SK-N-SH treated with all-trans-retinoic acid at 6 μM for 48 hours (cell line): ENCODE results near the gene ITFG2.

Experiments used
- GLIS3 ChIP-seq: fragments of 250-450 bp; sonication (Bioruptor Pico); IDR thresholded peaks from 2 replicates; pipeline ENCODE4 v1.5.0; 2020; ENCODE audit warnings: mild to moderate bottlenecking, moderate library complexity
- RARB ChIP-seq: fragments of 250-450 bp; sonication (Bioruptor Pico); IDR thresholded peaks from 2 replicates; pipeline ENCODE4 v1.8.0; 2021; ENCODE audit warnings: mild to moderate bottlenecking, moderate library complexity
- ZFP30 ChIP-seq: fragments of 450-650 bp; formaldehyde crosslinking; IDR thresholded peaks from 2 replicates; pipeline ENCODE4 v1.5.0; 2022; ENCODE audit warnings: mild to moderate bottlenecking, moderate library complexity

DNA sequence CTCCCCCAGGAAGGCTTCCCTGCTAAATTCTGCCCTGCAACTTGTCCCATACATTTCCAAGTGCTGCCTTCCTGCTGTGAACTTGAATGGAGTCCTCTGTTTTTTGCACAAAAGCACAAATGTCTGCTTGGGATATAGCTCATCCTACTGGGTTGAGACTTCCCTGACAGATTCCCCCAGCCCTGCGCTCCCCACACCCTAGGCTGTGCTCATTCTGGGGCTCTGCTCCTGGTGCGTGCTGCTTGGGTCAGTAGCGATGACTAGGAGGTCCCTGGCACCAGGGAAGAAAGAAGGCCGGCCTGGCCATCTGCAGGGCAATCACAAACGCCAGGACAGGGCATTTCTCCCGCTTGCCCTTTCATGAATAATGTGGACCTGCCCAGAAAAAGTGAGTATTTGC lies 46.9 kb upstream of the ITFG2 start:
- no peak for TF ChIP-seq GLIS3 (CRISPR knock-in tag)
- TF ChIP-seq RARB (CRISPR knock-in tag): no peak
- TF ChIP-seq ZFP30 (CRISPR knock-in tag): no peak
